Tibial nerve (tissue), 3 donors: ENCODE measurements around the gene TAF5L.

Source experiments
- CTCF ChIP-seq, 5 experiments: fragments of 200-600 bp in 3 of 5; fragments of 450-650 bp in 2 of 5; sonication (generic) in 3 of 5; IDR thresholded peaks; one replicate each; pipeline ENCODE4 v1.5.1; 2016 to 2019; ENCODE audit warnings: antibody characterized with exemption in 5 of 5, mild to moderate bottlenecking in 3 of 5, moderate library complexity in 2 of 5
- POLR2A ChIP-seq, 2 donors: fragments of 450-650 bp; IDR thresholded peaks; one replicate each; pipeline ENCODE4 v1.6.1; 2017; ENCODE audit warnings: antibody characterized with exemption in 2 of 2, mild to moderate bottlenecking in 2 of 2, moderate library complexity in 2 of 2

DNA sequence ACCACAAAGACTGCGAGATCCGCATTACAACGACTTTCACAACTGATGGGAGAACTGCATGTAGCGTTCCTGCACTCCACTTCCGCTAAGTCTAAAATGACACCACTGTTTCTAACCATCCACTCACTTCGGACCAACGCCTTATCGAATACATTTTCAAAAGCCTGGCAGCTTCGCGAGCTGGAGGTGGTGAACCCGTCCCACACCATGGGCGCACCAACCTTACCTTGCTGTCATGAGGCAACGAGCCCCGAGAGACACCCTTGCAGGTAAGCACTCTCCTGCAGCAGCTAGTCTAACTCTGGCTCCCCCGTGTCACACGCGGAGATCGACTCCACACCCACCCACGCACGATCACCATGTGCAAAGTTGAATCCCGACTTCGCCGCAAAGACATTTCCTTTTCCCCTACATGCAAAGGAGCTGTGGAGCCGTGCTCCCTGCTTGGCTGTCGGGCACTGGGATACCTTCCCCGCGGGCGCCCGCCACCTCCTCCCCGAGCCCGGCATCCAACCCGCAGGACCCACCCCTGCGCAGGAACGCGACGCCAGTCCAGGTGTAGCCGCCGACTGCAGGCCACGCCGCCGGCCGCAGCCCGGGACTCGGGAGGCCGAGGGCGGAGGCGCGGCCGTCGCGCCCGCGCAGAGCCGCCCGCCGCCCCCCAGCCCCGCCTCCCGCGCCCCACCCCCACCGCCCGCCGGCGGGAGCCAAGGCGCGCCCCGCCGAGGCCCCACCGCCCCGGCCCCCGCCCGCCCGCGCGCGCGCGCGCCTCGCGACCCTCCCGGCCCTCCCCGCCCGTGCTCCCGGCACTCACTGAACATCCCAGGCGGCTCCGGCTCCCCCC, 629 bp downstream of the TAF5L start:
- TF ChIP-seq CTCF (IDR thresholded peaks at IDR 0.05): no peak
- no peak for TF ChIP-seq POLR2A (IDR thresholded peaks at IDR 0.05)
